ENCODE data around the gene IFFO2. TPM values are rescaled to one million over a fixed set of nuclear protein-coding genes. Genes with fewer than 3 reads are reported as not detected.

The IFFO2 gene
- total and polyA plus RNA-seq, 2 donors (not counting 3 experiments of a cell fraction or from before 2014, with no cell fraction given): 31.1 to 31.3 TPM

DNA sequence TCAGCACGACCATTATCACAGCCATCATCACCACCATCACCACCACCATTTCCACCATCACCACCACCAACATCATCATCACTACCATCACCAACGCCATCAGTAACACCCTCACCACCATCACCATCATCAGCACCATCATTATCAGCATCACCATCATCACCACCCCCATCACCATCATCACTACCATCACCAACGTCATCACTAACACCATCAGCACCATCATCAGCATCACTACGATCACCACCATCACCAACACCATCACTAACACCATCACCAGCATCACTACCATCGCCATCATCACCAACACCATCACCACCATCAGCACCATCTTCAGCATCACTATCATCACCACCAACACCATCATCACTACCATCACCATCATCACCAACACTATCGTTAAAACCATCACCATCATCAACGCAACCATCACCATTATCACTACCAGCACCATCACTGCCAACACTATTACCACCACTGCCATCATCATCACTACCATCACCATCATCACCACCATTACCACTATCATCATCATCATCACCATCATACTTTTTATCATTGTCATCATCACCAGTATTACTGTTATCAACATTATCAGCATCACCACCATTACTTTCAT lies 98.3 kb downstream of the IFFO2 start:
- no peaks in the 10 kb centered on the region for H3K27me3 ChIP-seq (ENCODE audit: control insufficient read depth in 2 of 2, insufficient read depth in 2 of 2, low read length in 2 of 2)
- H3K9me3 ChIP-seq (replicated peaks; ENCODE audit: control insufficient read depth, insufficient read depth, low read length): no peaks in the 10 kb centered on the region
- no peak overlapping the region for H2AFZ ChIP-seq (ENCODE audit: low read depth, low read length)
- DNase-seq (ENCODE audit: low read depth, low spot score) (no peak), FAIRE-seq (no peak)
- no peak overlapping the region for H3K4me2 ChIP-seq (ENCODE audit: insufficient read depth, low read length)
- H3K9me1 ChIP-seq (replicated peaks; ENCODE audit: control insufficient read depth, extremely low read depth, insufficient read depth, low read length): no peaks in the 10 kb centered on the region
- intact Hi-C loops (cut with micrococcal nuclease) (no loop called here), dilution Hi-C loops (cut with MboI; ENCODE audit: extremely low pct_ligation_motif_present, low sequenced_read_pairs) (no loop called here)
- ChIA-PET POLR2A (no interaction called here), CTCF (no interaction called here)
- no peaks in the 10 kb centered on the region for H3K4me1 ChIP-seq (ENCODE audit: control insufficient read depth, extremely low read depth, insufficient read depth, low read length)
- TF ChIP-seq MYC (IDR thresholded peaks at IDR 0.05; ENCODE audit: low read depth, low read length) (no peak), EZH2 (IDR thresholded peaks at IDR 0.05; ENCODE audit: borderline replicate concordance, low read depth, low read length, severe bottlenecking) (no peak), POLR2AphosphoS5 (IDR thresholded peaks at IDR 0.05; ENCODE audit: insufficient read depth, low read depth, low read length) (no peak), FOS (IDR thresholded peaks at IDR 0.05; ENCODE audit: borderline replicate concordance, insufficient read depth, low read length) (no peak), POLR2A (IDR thresholded peaks at IDR 0.05; ENCODE audit: low read depth, low read length) (no peak), GATA2 (IDR thresholded peaks at IDR 0.05; ENCODE audit: insufficient read depth, insufficient read length, low read depth, low read length) (no peak), JUN (IDR thresholded peaks at IDR 0.05; ENCODE audit: borderline replicate concordance, insufficient read depth, insufficient read length, low read depth) (no peak)
- TF ChIP-seq, protein P1, sequence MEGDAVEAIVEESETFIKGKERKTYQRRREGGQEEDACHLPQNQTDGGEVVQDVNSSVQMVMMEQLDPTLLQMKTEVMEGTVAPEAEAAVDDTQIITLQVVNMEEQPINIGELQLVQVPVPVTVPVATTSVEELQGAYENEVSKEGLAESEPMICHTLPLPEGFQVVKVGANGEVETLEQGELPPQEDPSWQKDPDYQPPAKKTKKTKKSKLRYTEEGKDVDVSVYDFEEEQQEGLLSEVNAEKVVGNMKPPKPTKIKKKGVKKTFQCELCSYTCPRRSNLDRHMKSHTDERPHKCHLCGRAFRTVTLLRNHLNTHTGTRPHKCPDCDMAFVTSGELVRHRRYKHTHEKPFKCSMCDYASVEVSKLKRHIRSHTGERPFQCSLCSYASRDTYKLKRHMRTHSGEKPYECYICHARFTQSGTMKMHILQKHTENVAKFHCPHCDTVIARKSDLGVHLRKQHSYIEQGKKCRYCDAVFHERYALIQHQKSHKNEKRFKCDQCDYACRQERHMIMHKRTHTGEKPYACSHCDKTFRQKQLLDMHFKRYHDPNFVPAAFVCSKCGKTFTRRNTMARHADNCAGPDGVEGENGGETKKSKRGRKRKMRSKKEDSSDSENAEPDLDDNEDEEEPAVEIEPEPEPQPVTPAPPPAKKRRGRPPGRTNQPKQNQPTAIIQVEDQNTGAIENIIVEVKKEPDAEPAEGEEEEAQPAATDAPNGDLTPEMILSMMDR (IDR thresholded peaks at IDR 0.05; ENCODE audit: extremely low read depth in 1 of 2, insufficient read depth in 1 of 2, low read depth in 1 of 2, low read length in 2 of 2): no peak
- TF ChIP-seq, protein P2, sequence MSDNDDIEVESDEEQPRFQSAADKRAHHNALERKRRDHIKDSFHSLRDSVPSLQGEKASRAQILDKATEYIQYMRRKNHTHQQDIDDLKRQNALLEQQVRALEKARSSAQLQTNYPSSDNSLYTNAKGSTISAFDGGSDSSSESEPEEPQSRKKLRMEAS (IDR thresholded peaks at IDR 0.05; ENCODE audit: insufficient read depth, insufficient read length): no peak
- H4K20me1 ChIP-seq (replicated peaks; ENCODE audit: control insufficient read depth, extremely low read depth, insufficient read depth, low read length): no peaks in the 10 kb centered on the region
- H3K36me3 ChIP-seq (ENCODE audit: control insufficient read depth in 2 of 2, extremely low read depth in 1 of 2, insufficient read depth in 2 of 2, low read length in 2 of 2): no peaks in the 10 kb centered on the region
- H3K9ac ChIP-seq (replicated peaks; ENCODE audit: extremely low read depth, insufficient read depth, low read length): no peak overlapping the region
- BruUV-seq (replicated peaks): no TSS peak
- H3K4me3 ChIP-seq (replicated peaks in 1 of 3; ENCODE audit: insufficient read depth in 1 of 3, low read depth in 1 of 3, low read length in 3 of 3): no peak overlapping the region
- H3K79me2 ChIP-seq (ENCODE audit: control insufficient read depth, insufficient read depth, low read length): no peaks in the 10 kb centered on the region
- no peak overlapping the region for H3K27ac ChIP-seq (ENCODE audit: insufficient read depth, low read depth, low read length)
